BLaER1 treated with 17β-estradiol and CSF1 and Interleukin-3, amounts not matched to agents 10 nM and 100 nM (cell line): ENCODE data around the gene ABLIM2.
A peak's percentile ranks its signal among the peaks of the same experiment; 100 is the strongest.

Experiments used
- H3K27ac ChIP-seq, 11 experiments: shearing (Covaris generic); formaldehyde crosslinking; 2 replicates each; pipeline ENCODE4 v1.8.1; 2022
- H3K27me3 ChIP-seq, 11 experiments: shearing (Covaris generic); formaldehyde crosslinking; 2 replicates each; pipeline ENCODE4 v1.8.1; 2022
- H3K36me3 ChIP-seq, 11 experiments: shearing (Covaris generic); formaldehyde crosslinking; 2 replicates each; pipeline ENCODE4 v1.8.1; 2022
- H3K4me1 ChIP-seq, 10 experiments: shearing (Covaris generic); formaldehyde crosslinking; 2 replicates each; pipeline ENCODE4 v1.8.1; 2022
- H3K4me2 ChIP-seq, 11 experiments: shearing (Covaris generic); formaldehyde crosslinking; 2 replicates each; pipeline ENCODE4 v1.8.1; 2022
- H3K4me3 ChIP-seq, 10 experiments: shearing (Covaris generic); formaldehyde crosslinking; 2 replicates each; pipeline ENCODE4 v1.8.1; 2022
- H3K9ac ChIP-seq, 11 experiments: shearing (Covaris generic); formaldehyde crosslinking; 2 replicates each; pipeline ENCODE4 v1.8.1; 2022
- H3K9me3 ChIP-seq, 11 experiments: shearing (Covaris generic); formaldehyde crosslinking; replicated peaks in 1 of 11; 2 replicates each; pipeline ENCODE4 v1.8.1; 2022
- H4K20me1 ChIP-seq, 11 experiments: shearing (Covaris generic); formaldehyde crosslinking; 2 replicates each; pipeline ENCODE4 v1.8.1; 2022
- Cebpa-rat ChIP-seq, 11 experiments: shearing (Covaris generic); IDR thresholded peaks; 2 replicates each; pipeline ENCODE4 v1.8.1; 2022

Gene ABLIM2

GRCh38 chr4:8105306-8106100, 53.1 kb downstream of the ABLIM2 start:
- no peak overlapping the region for H3K9ac ChIP-seq
- H4K20me1 ChIP-seq, result peaks cover 0 to 52% (median 0%) of the 10 kb centered on the region in 11 experiments; a peak in 5 of 22 replicates
- H3K4me3 ChIP-seq, result no peak overlapping the region
- peaks cover 8 to 74% (median 64%) of the 10 kb centered on the region in 10 experiments; a peak in 19 of 20 replicates for H3K4me1 ChIP-seq
- no peaks in the 10 kb centered on the region for H3K9me3 ChIP-seq
- no peak overlapping the region for H3K27ac ChIP-seq
- no peaks in the 10 kb centered on the region for H3K36me3 ChIP-seq
- H3K27me3 ChIP-seq, result peaks cover 0 to 65% (median 31%) of the 10 kb centered on the region in 11 experiments; a peak in 18 of 22 replicates
- H3K4me2 ChIP-seq, result peak overlapping the region; percentile 29 to 88 (median 76)
- TF ChIP-seq Cebpa-rat (IDR thresholded peaks at IDR 0.05), result no peak

GRCh38 chr4:8104491-8105305, 53.9 kb downstream of the ABLIM2 start:
- no peak for TF ChIP-seq Cebpa-rat (IDR thresholded peaks at IDR 0.05)
- Histone ChIP-seq H3K36me3 (no peaks in the 10 kb centered on the region), H4K20me1 (peaks cover 0 to 49% (median 0%) of the 10 kb centered on the region in 11 experiments; a peak in 5 of 22 replicates), H3K4me1 (peaks cover 8 to 68% (median 58%) of the 10 kb centered on the region in 10 experiments; a peak in 19 of 20 replicates), H3K27me3 (peaks cover 0 to 63% (median 31%) of the 10 kb centered on the region in 11 experiments; a peak in 18 of 22 replicates), H3K9ac (peak overlapping the region in 1 of 11 experiments; percentile 5; a peak in 1 of 22 replicates), H3K4me3 (no peak overlapping the region), H3K4me2 (peak overlapping the region in 9 of 11 experiments; percentile 29 to 88 (median 76); a peak in 18 of 22 replicates), H3K27ac (no peak overlapping the region), H3K9me3 (no peaks in the 10 kb centered on the region)

GRCh38 chr4:8103421-8104390, 54.9 kb downstream of the ABLIM2 start:
- Histone ChIP-seq H3K27ac (no peak overlapping the region), H3K4me2 (peak overlapping the region in 7 of 11 experiments; percentile 68 to 88 (median 77); a peak in 12 of 22 replicates), H3K36me3 (no peaks in the 10 kb centered on the region), H3K4me3 (no peak overlapping the region), H3K4me1 (peaks cover 8 to 64% (median 51%) of the 10 kb centered on the region in 10 experiments; a peak in 19 of 20 replicates), H3K9ac (no peak overlapping the region), H3K27me3 (peaks cover 0 to 55% (median 31%) of the 10 kb centered on the region in 11 experiments; a peak in 18 of 22 replicates), H3K9me3 (no peaks in the 10 kb centered on the region), H4K20me1 (peaks cover 0 to 42% (median 0%) of the 10 kb centered on the region in 11 experiments; a peak in 5 of 22 replicates)
- TF ChIP-seq Cebpa-rat (IDR thresholded peaks at IDR 0.05), result no peak

DNA sequence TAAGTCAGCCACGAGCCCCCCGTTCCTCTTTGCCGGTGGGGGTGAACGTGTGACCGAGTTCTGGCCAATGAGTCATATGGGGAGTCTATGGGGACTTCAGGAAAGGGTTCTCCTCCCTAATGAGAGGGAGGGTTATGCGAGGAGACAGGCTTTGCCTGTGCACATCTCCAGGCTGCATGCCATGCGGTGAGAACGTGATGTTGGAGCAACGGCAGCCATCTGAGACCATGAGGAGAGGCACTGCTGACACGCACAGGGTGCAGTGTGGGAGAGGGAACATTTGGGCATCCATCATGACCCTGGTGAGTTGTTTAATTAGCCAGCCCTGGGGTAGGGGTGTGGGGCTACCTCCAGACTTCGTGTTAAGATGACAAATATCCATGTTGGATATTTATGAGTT, 55.8 kb downstream of the ABLIM2 start:
- peaks cover 13 to 64% (median 52%) of the 10 kb centered on the region in 10 experiments for H3K4me1 ChIP-seq
- peaks cover 0 to 35% (median 0%) of the 10 kb centered on the region in 11 experiments; a peak in 3 of 22 replicates for H4K20me1 ChIP-seq
- H3K27me3 ChIP-seq, result peaks cover 0 to 46% (median 25%) of the 10 kb centered on the region in 11 experiments; a peak in 18 of 22 replicates
- no peaks in the 10 kb centered on the region for H3K9me3 ChIP-seq
- no peak for TF ChIP-seq Cebpa-rat (IDR thresholded peaks at IDR 0.05)
- no peak overlapping the region for H3K27ac ChIP-seq
- no peak overlapping the region for H3K4me2 ChIP-seq
- no peaks in the 10 kb centered on the region for H3K36me3 ChIP-seq
- H3K9ac ChIP-seq, result no peak overlapping the region
- no peak overlapping the region for H3K4me3 ChIP-seq

- Histone ChIP-seq H3K4me1 (peaks cover 21 to 64% (median 52%) of the 10 kb centered on the region in 10 experiments), H3K4me2 (no peak overlapping the region), H3K36me3 (no peaks in the 10 kb centered on the region), H3K27me3 (peaks cover 0 to 38% (median 25%) of the 10 kb centered on the region in 11 experiments; a peak in 18 of 22 replicates), H3K9ac (no peak overlapping the region), H3K9me3 (no peaks in the 10 kb centered on the region), H4K20me1 (peaks cover 0 to 29% (median 0%) of the 10 kb centered on the region in 11 experiments; a peak in 2 of 22 replicates), H3K4me3 (no peak overlapping the region), H3K27ac (no peak overlapping the region)
- TF ChIP-seq Cebpa-rat (IDR thresholded peaks at IDR 0.05), result no peak
These were observed 56.6 kb downstream of the ABLIM2 start for GRCh38 chr4:8102076-8102355.

GRCh38 chr4:8101213-8102075, 57.2 kb downstream of the ABLIM2 start:
- peaks cover 0 to 23% (median 0%) of the 10 kb centered on the region in 11 experiments; a peak in 2 of 22 replicates for H4K20me1 ChIP-seq
- H3K4me3 ChIP-seq, result no peak overlapping the region
- H3K9me3 ChIP-seq, result no peaks in the 10 kb centered on the region
- no peak overlapping the region for H3K9ac ChIP-seq
- no peaks in the 10 kb centered on the region for H3K36me3 ChIP-seq
- no peak overlapping the region for H3K4me2 ChIP-seq
- H3K27ac ChIP-seq, result no peak overlapping the region
- peaks cover 0 to 32% (median 22%) of the 10 kb centered on the region in 11 experiments; a peak in 18 of 22 replicates for H3K27me3 ChIP-seq
- TF ChIP-seq Cebpa-rat (IDR thresholded peaks at IDR 0.05), result no peak
- peaks cover 26 to 64% (median 52%) of the 10 kb centered on the region in 10 experiments for H3K4me1 ChIP-seq

GRCh38 chr4:8099981-8100464, 58.6 kb downstream of the ABLIM2 start:
- Histone ChIP-seq H3K27ac (no peak overlapping the region), H4K20me1 (peaks cover 0 to 16% (median 0%) of the 10 kb centered on the region in 11 experiments; a peak in 2 of 22 replicates), H3K36me3 (no peaks in the 10 kb centered on the region), H3K27me3 (peaks cover 0 to 19% (median 12%) of the 10 kb centered on the region in 11 experiments; a peak in 17 of 22 replicates), H3K4me1 (peaks cover 31 to 64% (median 52%) of the 10 kb centered on the region in 10 experiments), H3K9ac (no peak overlapping the region), H3K9me3 (peaks cover 0 to 9% (median 2%) of the 10 kb centered on the region in 11 experiments; a peak in 10 of 22 replicates), H3K4me2 (no peak overlapping the region), H3K4me3 (no peak overlapping the region)
- TF ChIP-seq Cebpa-rat (IDR thresholded peaks at IDR 0.05), result no peak
